H1 (cell line): ENCODE results near the gene POU6F2. TPM values are rescaled to one million over a fixed set of nuclear protein-coding genes. Genes with fewer than 3 reads are reported as not detected.

Source experiments
- CTCF ChIA-PET: fragments of 300-600 bp; sonication (Branson Sonifier 250); formaldehyde crosslinking; loops from one replicate; lab custom pipeline; 2021; ENCODE audit not compliant: partially characterized antibody; lab: Charles Lee
- POLR2A ChIA-PET: fragments of 300-600 bp; sonication (Branson Sonifier 250); formaldehyde crosslinking; loops from one replicate; lab custom pipeline; 2021; ENCODE audit warnings: inconsistent platforms; ENCODE audit not compliant: partially characterized antibody; lab: Charles Lee
- DNase-seq, 2 experiments: peaks; one replicate each; pipeline versions ENCODE4 v3.0.0 to v3.0.0-alpha.2; 2010 to 2022; ENCODE audit warnings: low spot score in 2 of 2, low read depth in 1 of 2, mixed read lengths in 1 of 2
- FAIRE-seq: peaks from 2 replicates; lab custom pipeline; 2011; peaks lifted over from hg19 to GRCh38; lab: Jason Lieb, UNC
- H2AFZ ChIP-seq: 2 replicates; pipeline ENCODE4 v1.8.1; 2012; ENCODE audit warnings: low read length, inconsistent platforms
- H2AK5ac ChIP-seq: 2 replicates; pipeline ENCODE4 v1.6.1; 2013; ENCODE audit warnings: low read depth, low read length
- H2BK120ac ChIP-seq: replicated peaks from 2 replicates; pipeline ENCODE3; 2013; ENCODE audit warnings: low read depth, low read length, inconsistent platforms
- H2BK12ac ChIP-seq: 2 replicates; pipeline ENCODE4 v1.6.1; 2013; ENCODE audit warnings: low read depth, low read length
- H2BK15ac ChIP-seq: 2 replicates; pipeline ENCODE4 v1.6.1; 2013; ENCODE audit warnings: low read length
- H2BK20ac ChIP-seq: 2 replicates; pipeline ENCODE4 v1.6.1; 2013; ENCODE audit warnings: low read length
- H2BK5ac ChIP-seq: 2 replicates; pipeline ENCODE4 v1.6.1; 2013; ENCODE audit warnings: low read depth, low read length
- H3K14ac ChIP-seq: 2 replicates; pipeline ENCODE4 v1.6.1; 2013; ENCODE audit warnings: inconsistent platforms; ENCODE audit not compliant: insufficient read length
- H3K18ac ChIP-seq: 2 replicates; pipeline ENCODE4 v1.6.1; 2013; ENCODE audit warnings: low read length; ENCODE audit errors: extremely low read depth
- H3K23ac ChIP-seq: 2 replicates; pipeline ENCODE4 v1.6.1; 2013; ENCODE audit warnings: inconsistent platforms; ENCODE audit not compliant: insufficient read length
- H3K23me2 ChIP-seq: 2 replicates; pipeline ENCODE4 v1.6.1; 2013; ENCODE audit warnings: low read depth, low read length
- H3K27ac ChIP-seq: 2 replicates; pipeline ENCODE4 v1.6.1; 2011; ENCODE audit warnings: low read depth, low read length, inconsistent platforms
- H3K27me3 ChIP-seq, 4 experiments: replicated peaks in 1 of 4; 1 replicate in 1 of 4; 2 replicates in 3 of 4; pipeline versions ENCODE4 v1.6.1 to v1.8.1; 2011 to 2013; ENCODE audit warnings: low read length in 3 of 4, mild to moderate bottlenecking in 3 of 4, inconsistent platforms in 2 of 4, mixed read lengths in 2 of 4, moderate library complexity in 1 of 4; ENCODE audit not compliant: control insufficient read depth in 3 of 4, insufficient read depth in 3 of 4; ENCODE audit errors: extremely low read depth in 1 of 4
- H3K36me3 ChIP-seq, 4 experiments: 2 replicates each; pipeline versions ENCODE4 v1.6.1 to v1.8.1; 2011 to 2013; ENCODE audit warnings: mild to moderate bottlenecking in 4 of 4, low read length in 3 of 4, moderate library complexity in 2 of 4, control low read depth in 1 of 4, inconsistent platforms in 1 of 4; ENCODE audit not compliant: insufficient read depth in 4 of 4, control insufficient read depth in 2 of 4
- H3K4ac ChIP-seq: replicated peaks from 2 replicates; pipeline ENCODE3; 2013; ENCODE audit warnings: low read length, low read depth, mixed read lengths, inconsistent platforms; ENCODE audit not compliant: insufficient read length
- H3K4me1 ChIP-seq, 4 experiments: replicated peaks in 1 of 4; 1 replicate in 1 of 4; 2 replicates in 3 of 4; pipeline versions ENCODE4 v1.6.1 to v1.8.1; 2011 to 2013; ENCODE audit warnings: low read length in 3 of 4, inconsistent platforms in 2 of 4, mixed read lengths in 1 of 4; ENCODE audit not compliant: insufficient read depth in 4 of 4, control insufficient read depth in 3 of 4
- H3K4me2 ChIP-seq, 2 experiments: 2 replicates each; pipeline versions ENCODE4 v1.6.1 to v1.8.1; 2011 to 2013; ENCODE audit warnings: low read depth in 2 of 2, low read length in 2 of 2, control low read depth in 1 of 2, inconsistent platforms in 1 of 2, mild to moderate bottlenecking in 1 of 2; ENCODE audit not compliant: insufficient read depth in 1 of 2
- H3K4me3 ChIP-seq, 4 experiments: fragments of 200-600, 300-600 bp in 1 of 4; sonication (generic), shearing (Covaris generic), sonication (Bioruptor Twin) in 1 of 4; 2 replicates each; pipeline versions ENCODE4 v1.5.1 to v1.8.1; 2011 to 2016; ENCODE audit warnings: low read length in 4 of 4, low read depth in 3 of 4, control low read depth in 2 of 4, inconsistent platforms in 2 of 4, mild to moderate bottlenecking in 2 of 4, mixed read lengths in 1 of 4, moderate library complexity in 1 of 4; ENCODE audit not compliant: insufficient read depth in 2 of 4; ENCODE audit errors: extremely low read depth in 1 of 4
- H3K56ac ChIP-seq: replicated peaks from 2 replicates; pipeline ENCODE3; 2013; ENCODE audit warnings: low read depth, mild to moderate bottlenecking, mixed read lengths, low read length, inconsistent platforms; ENCODE audit not compliant: insufficient read length
- H3K79me1 ChIP-seq: 2 replicates; pipeline ENCODE4 v1.6.1; 2013; ENCODE audit warnings: low read depth, low read length, control low read depth
- H3K79me2 ChIP-seq, 2 experiments: 2 replicates each; pipeline versions ENCODE4 v1.6.1 to v1.8.1; 2012 to 2013; ENCODE audit warnings: low read length in 2 of 2, mild to moderate bottlenecking in 2 of 2, inconsistent platforms in 1 of 2; ENCODE audit not compliant: insufficient read depth in 2 of 2, control insufficient read depth in 1 of 2
- H3K9ac ChIP-seq, 4 experiments: replicated peaks in 1 of 4; 1 replicate in 1 of 4; 2 replicates in 3 of 4; pipeline versions ENCODE4 v1.6.1 to v1.8.1; 2011 to 2013; ENCODE audit warnings: low read depth in 3 of 4, low read length in 3 of 4, control low read depth in 2 of 4, mild to moderate bottlenecking in 2 of 4, moderate library complexity in 2 of 4, inconsistent platforms in 1 of 4; ENCODE audit errors: extremely low read depth in 1 of 4
- H3K9me3 ChIP-seq, 2 experiments: 2 replicates each; pipeline versions ENCODE4 v1.6.1 to v1.8.1; 2012 to 2013; ENCODE audit warnings: mild to moderate bottlenecking in 2 of 2, moderate library complexity in 2 of 2, control low read depth in 1 of 2, inconsistent platforms in 1 of 2, low read depth in 1 of 2, low read length in 1 of 2, mixed read lengths in 1 of 2; ENCODE audit not compliant: insufficient read depth in 2 of 2
- H4K20me1 ChIP-seq, 2 experiments: replicated peaks in 1 of 2; 2 replicates each; pipeline versions ENCODE3 to v1.8.1; 2011 to 2013; ENCODE audit warnings: inconsistent platforms in 2 of 2, low read length in 2 of 2, mild to moderate bottlenecking in 1 of 2; ENCODE audit not compliant: insufficient read depth in 2 of 2, control insufficient read depth in 1 of 2
- H4K5ac ChIP-seq: 2 replicates; pipeline ENCODE4 v1.6.1; 2013; ENCODE audit warnings: low read length, low read depth, mixed read lengths, inconsistent platforms; ENCODE audit not compliant: insufficient read length
- H4K8ac ChIP-seq: 2 replicates; pipeline ENCODE4 v1.8.0; 2013; ENCODE audit warnings: mild to moderate bottlenecking, moderate library complexity, low read length, inconsistent platforms; ENCODE audit not compliant: insufficient read depth; ENCODE audit errors: extremely low read depth
- H4K91ac ChIP-seq: replicated peaks from 2 replicates; pipeline ENCODE3; 2013; ENCODE audit warnings: low read length, mixed read lengths, inconsistent platforms; ENCODE audit not compliant: insufficient read length
- ASH2L ChIP-seq: fragments of 200-600, 300-600 bp; sonication (generic); IDR thresholded peaks from one replicate; pipeline ENCODE4 v1.7.1; 2017; ENCODE audit warnings: low read length
- BCL11A ChIP-seq, 2 experiments: IDR thresholded peaks; one replicate each; pipeline ENCODE4 v1.6.1; 2011; ENCODE audit warnings: low read depth in 2 of 2, low read length in 2 of 2, mild to moderate bottlenecking in 2 of 2
- CREB1 ChIP-seq: IDR thresholded peaks from 2 replicates; pipeline ENCODE4 v1.6.1; 2012; ENCODE audit warnings: inconsistent platforms
- HDAC2 ChIP-seq, 2 experiments: fragments of 300-600 bp in 1 of 2; sonication (generic) in 1 of 2; IDR thresholded peaks; 2 replicates each; pipeline ENCODE4 v1.6.1; 2011 to 2012; ENCODE audit warnings: low read depth in 2 of 2, low read length in 2 of 2, mild to moderate bottlenecking in 2 of 2, moderate library complexity in 2 of 2, borderline replicate concordance in 1 of 2, inconsistent platforms in 1 of 2
- KDM4A ChIP-seq: IDR thresholded peaks from one replicate; pipeline ENCODE4 v1.7.1; 2012; ENCODE audit warnings: low read depth, mild to moderate bottlenecking, moderate library complexity, low read length, inconsistent platforms; ENCODE audit not compliant: severe bottlenecking
- NRF1 ChIP-seq: IDR thresholded peaks from 2 replicates; pipeline ENCODE4 v1.6.1; 2011; ENCODE audit warnings: mild to moderate bottlenecking, low read depth, low read length, improper control_type of control experiment
- SIN3A ChIP-seq, 2 experiments: IDR thresholded peaks in 1 of 2; conservative IDR thresholded peaks in 1 of 2; 2 replicates each; pipeline ENCODE4 v1.6.1; 2011 to 2012; ENCODE audit warnings: low read length in 2 of 2, improper control_type of control experiment in 1 of 2, low read depth in 1 of 2, mild to moderate bottlenecking in 1 of 2
- SUZ12 ChIP-seq: fragments of 200-600 bp; sonication (generic); IDR thresholded peaks from 2 replicates; pipeline ENCODE4 v1.6.1; 2012; ENCODE audit warnings: mild to moderate bottlenecking, inconsistent platforms, low read length, moderate library complexity, mixed read lengths
- YY1 ChIP-seq: IDR thresholded peaks from 2 replicates; pipeline ENCODE4 v1.6.1; 2011; ENCODE audit warnings: low read depth, mild to moderate bottlenecking, low read length
- ZNF274 ChIP-seq: IDR thresholded peaks from 2 replicates; pipeline ENCODE4 v1.7.0; 2012; ENCODE audit warnings: low read length, borderline replicate concordance; ENCODE audit errors: extremely low read depth
- WGBS, 2 experiments: shearing (Covaris generic) in 1 of 2; methylation state at CpG; one replicate each; pipeline versions ENCODE4 v1.1.6 to v1.1.7; 2013 to 2015; ENCODE audit warnings: low lambda C conversion rate in 2 of 2, mixed read lengths in 2 of 2, inconsistent platforms in 1 of 2, low coverage in 1 of 2, missing lambda C conversion rate in 1 of 2; ENCODE audit not compliant: insufficient replicate concordance in 2 of 2, insufficient coverage in 1 of 2, insufficient read length in 1 of 2; ENCODE audit errors: extremely low coverage in 1 of 2, missing lambda C conversion rate in 1 of 2; 5-methylcytosine and 5-hydroxymethylcytosine counted together
- polyA plus RNA-seq, 7 experiments: library from polyadenylated mRNA; depleted of rRNA in 3 of 7; stranded (reverse) in 5 of 7; unstranded in 2 of 7; fragments of >200 nt in 5 of 7; fragments of 200-250 nt in 2 of 7; gene quantifications; 1 replicate in 5 of 7; 2 replicates in 1 of 7; 4 replicates in 1 of 7; pipeline versions ENCODE4 v1.2.1 to v1.2.3, GENCODE V29; 2011 to 2013; ENCODE audit warnings: missing spikeins in 2 of 7, mixed read lengths in 2 of 7
- total RNA-seq: library from RNA; stranded (reverse); fragmentation: NEBNext Ultra II Directional; extraction: Animal tissue kit (Norgen Biotek cat#: 25700); gene quantifications from 2 replicates; pipeline ENCODE4 v1.2.1, GENCODE V29; 2021
- TF ChIP-seq, protein P1 (sequence below): IDR thresholded peaks from 2 replicates; pipeline ENCODE4 v1.6.1; 2012; ENCODE audit warnings: low read length, inconsistent platforms
- TF ChIP-seq, protein P2 (sequence below): IDR thresholded peaks from 2 replicates; pipeline ENCODE4 v1.6.1; 2012; ENCODE audit warnings: inconsistent platforms

The POU6F2 gene
- total and polyA plus RNA-seq, 2 of the 8 experiments (the other 6 are each of a cell fraction or from before 2014, with no cell fraction given) = 1.1 to 2.0 TPM

DNA sequence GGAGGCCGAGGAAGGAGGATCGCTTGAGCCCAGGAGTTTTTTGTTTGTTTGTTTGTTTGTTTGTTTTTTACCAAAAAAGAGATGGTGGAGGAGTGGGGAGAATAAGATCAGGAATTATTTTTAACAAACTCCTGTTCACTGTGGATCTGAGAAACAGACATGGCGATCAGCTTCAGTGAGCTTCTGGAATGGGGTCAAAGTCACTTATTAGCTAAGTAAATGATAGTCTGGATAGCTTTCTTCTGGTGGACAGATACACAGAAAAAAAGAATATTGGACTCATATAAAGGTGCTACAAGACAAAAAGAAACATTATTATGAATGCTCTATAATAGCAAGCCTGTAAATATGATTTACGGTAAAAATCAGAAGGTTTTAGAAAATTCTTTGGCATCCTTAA, 85.1 kb downstream of the POU6F2 start:
- Histone ChIP-seq H3K9ac (no peak overlapping the region), H3K4ac (no peak overlapping the region), H3K36me3 (no peaks in the 10 kb centered on the region), H3K27me3 (no peaks in the 10 kb centered on the region), H3K4me3 (no peak overlapping the region), H3K79me2 (no peaks in the 10 kb centered on the region), H3K9me3 (no peaks in the 10 kb centered on the region), H2BK20ac (no peak overlapping the region), H2BK5ac (no peak overlapping the region), H2BK15ac (no peak overlapping the region), H3K27ac (no peak overlapping the region), H4K8ac (no peak overlapping the region), H3K4me1 (no peaks in the 10 kb centered on the region), H4K20me1 (no peaks in the 10 kb centered on the region), H3K18ac (no peak overlapping the region), H2AFZ (no peak overlapping the region), H2BK120ac (no peak overlapping the region), H2AK5ac (no peak overlapping the region), H3K23ac (no peak overlapping the region), H4K91ac (no peak overlapping the region), H3K56ac (no peak overlapping the region), H2BK12ac (no peak overlapping the region), H3K14ac (no peak overlapping the region), H4K5ac (no peak overlapping the region), H3K23me2 (no peaks in the 10 kb centered on the region), H3K79me1 (no peaks in the 10 kb centered on the region), H3K4me2 (no peak overlapping the region)
- no peak for DNase-seq
- ChIA-PET CTCF (interaction anchor here (1.2 kb wide), 1 partner anchor 133 kb away, joined by 3 read pairs; no protein-coding TSS in a partner anchor), POLR2A (no interaction called here)
- no peak for FAIRE-seq
- 96% methylated on average over 4 of the region's 4 CpGs; no CpG with 5 or more reads in 1 of the 2 experiments for WGBS, 2 experiments
- TF ChIP-seq, protein P1, sequence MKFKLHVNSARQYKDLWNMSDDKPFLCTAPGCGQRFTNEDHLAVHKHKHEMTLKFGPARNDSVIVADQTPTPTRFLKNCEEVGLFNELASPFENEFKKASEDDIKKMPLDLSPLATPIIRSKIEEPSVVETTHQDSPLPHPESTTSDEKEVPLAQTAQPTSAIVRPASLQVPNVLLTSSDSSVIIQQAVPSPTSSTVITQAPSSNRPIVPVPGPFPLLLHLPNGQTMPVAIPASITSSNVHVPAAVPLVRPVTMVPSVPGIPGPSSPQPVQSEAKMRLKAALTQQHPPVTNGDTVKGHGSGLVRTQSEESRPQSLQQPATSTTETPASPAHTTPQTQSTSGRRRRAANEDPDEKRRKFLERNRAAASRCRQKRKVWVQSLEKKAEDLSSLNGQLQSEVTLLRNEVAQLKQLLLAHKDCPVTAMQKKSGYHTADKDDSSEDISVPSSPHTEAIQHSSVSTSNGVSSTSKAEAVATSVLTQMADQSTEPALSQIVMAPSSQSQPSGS = no peak
- TF ChIP-seq ZNF274 (no peak), NRF1 (no peak), HDAC2 (IDR thresholded peaks at IDR 0.05; ENCODE audit: borderline replicate concordance in 1 of 2, low read depth in 2 of 2, low read length in 2 of 2) (no peak), KDM4A (no peak), SIN3A (conservative IDR thresholded peaks at IDR 0.05 in 1 of 2, IDR thresholded peaks at IDR 0.05 in 1 of 2; ENCODE audit: low read depth in 1 of 2, low read length in 2 of 2) (no peak), YY1 (no peak), CREB1 (no peak), ASH2L (no peak), SUZ12 (no peak), BCL11A (IDR thresholded peaks at IDR 0.05; ENCODE audit: low read depth in 2 of 2, low read length in 2 of 2) (no peak)
- TF ChIP-seq, protein P2, sequence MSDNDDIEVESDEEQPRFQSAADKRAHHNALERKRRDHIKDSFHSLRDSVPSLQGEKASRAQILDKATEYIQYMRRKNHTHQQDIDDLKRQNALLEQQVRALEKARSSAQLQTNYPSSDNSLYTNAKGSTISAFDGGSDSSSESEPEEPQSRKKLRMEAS = no peak
